Tibial nerve (tissue), 4 donors: Measurements from ENCODE around the gene KRT34. TPM values are rescaled to one million over a fixed set of nuclear protein-coding genes. Genes with fewer than 3 reads are reported as not detected.

ENCODE experiments used
- DNase-seq, 2 donors: peaks; one replicate each; pipeline ENCODE4 v3.0.0-alpha.2; 2019; ENCODE audit warnings: low spot score in 2 of 2
- H3K27ac ChIP-seq, 4 donors: fragments of 200-600 bp; sonication (generic) in 3 of 4; one replicate each; pipeline ENCODE4 v1.5.1; 2017 to 2019; ENCODE audit warnings: mild to moderate bottlenecking in 1 of 4
- H3K27me3 ChIP-seq, 2 donors: fragments of 200-600 bp; sonication (generic) in 1 of 2; one replicate each; pipeline versions ENCODE4 v1.5.1 to v1.6.0; 2017 to 2019
- H3K36me3 ChIP-seq, 3 donors: fragments of 200-600 bp; sonication (generic); one replicate each; pipeline ENCODE4 v1.5.1; 2018 to 2019
- H3K4me1 ChIP-seq, 4 donors: fragments of 200-600 bp; sonication (generic) in 3 of 4; one replicate each; pipeline ENCODE4 v1.5.1; 2017 to 2019
- H3K4me3 ChIP-seq, 4 donors: fragments of 200-600 bp; sonication (generic) in 3 of 4; one replicate each; pipeline ENCODE4 v1.5.1; 2017 to 2019; ENCODE audit warnings: mild to moderate bottlenecking in 1 of 4, moderate library complexity in 1 of 4
- H3K9me3 ChIP-seq, 4 donors: fragments of 200-600 bp; sonication (generic) in 3 of 4; one replicate each; pipeline ENCODE4 v1.5.1; 2017 to 2019
- CTCF ChIP-seq, 5 experiments: fragments of 200-600 bp in 3 of 5; fragments of 450-650 bp in 2 of 5; sonication (generic) in 3 of 5; IDR thresholded peaks; one replicate each; pipeline ENCODE4 v1.5.1; 2016 to 2019; ENCODE audit warnings: antibody characterized with exemption in 5 of 5, mild to moderate bottlenecking in 3 of 5, moderate library complexity in 2 of 5
- EP300 ChIP-seq, 2 donors: sonication (generic); formaldehyde crosslinking; IDR thresholded peaks; one replicate each; pipeline ENCODE4 v1.6.1; 2017; ENCODE audit warnings: antibody characterized with exemption in 2 of 2, mild to moderate bottlenecking in 1 of 2
- POLR2A ChIP-seq, 2 donors: fragments of 450-650 bp; IDR thresholded peaks; one replicate each; pipeline ENCODE4 v1.6.1; 2017; ENCODE audit warnings: antibody characterized with exemption in 2 of 2, mild to moderate bottlenecking in 2 of 2, moderate library complexity in 2 of 2
- WGBS, 2 donors: methylation state at CpG; one replicate each; pipeline ENCODE4 v1.1.5; 2018; 5-methylcytosine and 5-hydroxymethylcytosine counted together
- total RNA-seq, 4 donors: library from RNA; depleted of rRNA; stranded (reverse); fragments of >200 nt; gene quantifications; one replicate each; pipeline ENCODE4 v1.1.0, GENCODE V29; 2016

Gene KRT34
- total RNA-seq, 4 donors from 2014 or later = not detected

GRCh38 chr17:41338961-41339485 lies 43.1 kb downstream of the KRT34 start:
- WGBS, 2 donors = 54 to 57% methylated on average over 5 of the region's 5 CpGs
- no peak for DNase-seq
- H3K36me3 ChIP-seq = no peaks in the 10 kb centered on the region
- H3K4me1 ChIP-seq = no peaks in the 10 kb centered on the region
- H3K4me3 ChIP-seq = no peak overlapping the region
- H3K27ac ChIP-seq = no peak overlapping the region
- TF ChIP-seq EP300 (IDR thresholded peaks at IDR 0.05) (no peak), POLR2A (IDR thresholded peaks at IDR 0.05) (no peak), CTCF (IDR thresholded peaks at IDR 0.05) (no peak)
- peaks cover 0 to 15% (median 0%) of the 10 kb centered on the region in 4 donors for H3K9me3 ChIP-seq
- no peaks in the 10 kb centered on the region for H3K27me3 ChIP-seq

DNA sequence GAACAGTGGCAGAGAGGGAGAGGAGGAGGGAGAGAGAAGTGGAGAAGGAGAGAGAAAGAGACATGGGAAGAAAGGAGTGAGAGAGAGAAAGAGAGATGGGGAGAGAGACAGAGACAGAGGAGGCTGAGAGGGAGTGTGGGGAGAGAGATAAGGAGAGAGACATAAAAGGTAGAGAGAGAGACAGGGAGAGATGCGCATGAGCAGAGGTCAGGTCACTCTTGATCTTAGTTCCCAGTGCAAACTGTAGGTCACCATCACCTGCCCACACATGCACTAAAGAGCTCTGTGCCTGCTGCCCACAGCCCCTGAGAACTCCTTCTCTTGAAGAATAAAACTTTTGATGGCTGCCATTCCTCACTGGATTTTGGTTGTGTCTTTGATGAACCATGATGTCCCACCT lies 46.4 kb downstream of the KRT34 start:
- Histone ChIP-seq H3K36me3 (no peaks in the 10 kb centered on the region), H3K9me3 (no peaks in the 10 kb centered on the region), H3K27me3 (no peaks in the 10 kb centered on the region), H3K4me3 (no peak overlapping the region), H3K4me1 (no peaks in the 10 kb centered on the region), H3K27ac (no peak overlapping the region)
- TF ChIP-seq CTCF (IDR thresholded peaks at IDR 0.05) (no peak), EP300 (IDR thresholded peaks at IDR 0.05) (no peak), POLR2A (IDR thresholded peaks at IDR 0.05) (no peak)
- no peak for DNase-seq
- WGBS, 2 donors = 94 to 96% methylated on average over 1 of the region's 1 CpG

DNA sequence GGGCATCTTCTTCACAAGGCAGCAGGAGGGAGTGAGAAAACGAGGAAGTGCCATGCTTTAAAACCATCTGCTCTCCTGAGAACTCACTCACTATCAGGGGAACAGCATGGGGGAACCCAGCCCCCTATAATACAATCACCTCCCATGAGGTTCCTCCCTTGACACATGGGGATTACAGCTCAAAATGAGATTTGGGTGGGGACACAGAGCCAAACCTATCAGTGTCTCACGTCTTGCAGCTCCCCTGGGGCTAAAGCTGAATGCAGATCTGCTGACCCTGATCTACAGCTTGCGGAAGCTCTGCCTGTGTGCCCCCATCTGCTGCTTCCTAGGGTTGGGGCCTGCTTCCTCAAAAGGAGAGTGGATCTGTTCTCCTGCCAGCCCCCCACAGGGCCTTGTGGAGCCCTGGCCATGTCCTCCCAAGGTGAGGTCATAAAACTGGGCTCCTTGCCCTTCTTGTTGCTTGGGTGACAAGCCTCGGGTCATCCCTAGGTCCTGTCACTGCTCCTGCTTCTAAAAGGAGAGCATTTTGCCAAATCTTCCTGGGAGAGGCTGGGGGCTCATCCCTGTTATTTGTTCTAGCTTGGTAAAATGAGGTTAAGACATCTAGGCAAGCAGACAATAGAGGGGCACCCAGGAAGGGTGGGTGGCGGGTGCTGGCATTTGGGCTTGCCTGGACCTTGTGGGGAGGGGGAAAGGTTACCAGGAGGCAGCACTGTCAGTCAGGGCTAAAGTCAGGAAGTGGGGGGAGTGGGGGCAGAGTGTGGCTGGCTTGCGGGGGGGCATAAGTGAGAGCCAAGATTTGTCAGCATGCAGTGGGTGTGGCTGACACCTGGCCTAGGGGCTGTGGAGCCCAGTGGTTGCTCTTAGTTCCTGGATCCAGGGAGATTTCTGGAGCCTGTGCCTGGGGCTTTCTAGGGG lies 47.5 kb downstream of the KRT34 start:
- TF ChIP-seq EP300 (IDR thresholded peaks at IDR 0.05) (no peak), CTCF (IDR thresholded peaks at IDR 0.05) (no peak), POLR2A (IDR thresholded peaks at IDR 0.05) (no peak)
- Histone ChIP-seq H3K9me3 (no peaks in the 10 kb centered on the region), H3K36me3 (no peaks in the 10 kb centered on the region), H3K4me1 (no peaks in the 10 kb centered on the region), H3K27me3 (no peaks in the 10 kb centered on the region), H3K27ac (no peak overlapping the region), H3K4me3 (no peak overlapping the region)
- WGBS, 2 donors = 73 to 83% methylated on average over 6 of the region's 6 CpGs
- DNase-seq = no peak

GRCh38 chr17:41333836-41334235 lies 48.3 kb downstream of the KRT34 start:
- Histone ChIP-seq H3K36me3 (no peaks in the 10 kb centered on the region), H3K4me3 (no peak overlapping the region), H3K4me1 (no peaks in the 10 kb centered on the region), H3K9me3 (no peaks in the 10 kb centered on the region), H3K27ac (no peak overlapping the region), H3K27me3 (no peaks in the 10 kb centered on the region)
- no peak for DNase-seq
- WGBS, 2 donors = 91 to 100% methylated on average over 3 of the region's 3 CpGs
- TF ChIP-seq EP300 (IDR thresholded peaks at IDR 0.05) (no peak), POLR2A (IDR thresholded peaks at IDR 0.05) (no peak), CTCF (IDR thresholded peaks at IDR 0.05) (no peak)

- no peak for DNase-seq
- H3K27me3 ChIP-seq = no peaks in the 10 kb centered on the region
- no peak overlapping the region for H3K27ac ChIP-seq
- no peaks in the 10 kb centered on the region for H3K4me1 ChIP-seq
- H3K4me3 ChIP-seq = no peak overlapping the region
- no peaks in the 10 kb centered on the region for H3K9me3 ChIP-seq
- TF ChIP-seq EP300 (IDR thresholded peaks at IDR 0.05) = no peak
- TF ChIP-seq POLR2A (IDR thresholded peaks at IDR 0.05) = no peak
- no peak for TF ChIP-seq CTCF (IDR thresholded peaks at IDR 0.05)
- H3K36me3 ChIP-seq = no peaks in the 10 kb centered on the region
- 95 to 98% methylated on average over 5 of the region's 5 CpGs for WGBS, 2 donors
These were observed 49.0 kb downstream of the KRT34 start for GRCh38 chr17:41333098-41333497.
